ENCODE results near the gene ANKS3. TPM values are rescaled to one million over a fixed set of nuclear protein-coding genes. Genes with fewer than 3 reads are reported as not detected.
A peak's percentile ranks its signal among the peaks of the same experiment; 100 is the strongest.

ANKS3 gene
- total and polyA plus RNA-seq, 2 of the 8 experiments (the other 6 are each of a cell fraction or from before 2014, with no cell fraction given), result 15.5 to 23.9 TPM

- TF ChIP-seq ATF3 (IDR thresholded peaks at IDR 0.05; ENCODE audit: insufficient read depth, low read depth, low read length) (peak; percentile 67; the same call in 1 of the 2 replicates), SP4 (IDR thresholded peaks at IDR 0.05; ENCODE audit: low read length) (no peak), SP2 (IDR thresholded peaks at IDR 0.05; ENCODE audit: low read length) (no peak), BRCA1 (IDR thresholded peaks at IDR 0.05; ENCODE audit: low read depth, low read length) (no peak), USF2 (IDR thresholded peaks at IDR 0.05; ENCODE audit: low read length) (peak; percentile 91), KDM5A (IDR thresholded peaks at IDR 0.05; ENCODE audit: low read length) (no peak), SAP30 (IDR thresholded peaks at IDR 0.05; ENCODE audit: insufficient read depth, insufficient replicate concordance, low read length) (no peak), FOSL1 (IDR thresholded peaks at IDR 0.05; ENCODE audit: insufficient read depth, low read depth, low read length) (no peak), ATF2 (IDR thresholded peaks at IDR 0.05; ENCODE audit: low read length) (no peak)
Measured at GRCh38 chr16:4745274-4745569, 11.2 kb upstream of the ANKS3 start (continued).

Data from H1 (cell line).